Panc1 (cell line): ENCODE data around the gene IFNLR1.

ENCODE experiments used
- POLR2AphosphoS5 ChIP-seq: IDR thresholded peaks from 2 replicates; pipeline ENCODE4 v1.6.1; 2012; ENCODE audit warnings: mild to moderate bottlenecking, low read depth, low read length, moderate library complexity
- SIN3A ChIP-seq: IDR thresholded peaks from 2 replicates; pipeline ENCODE4 v1.6.1; 2012; ENCODE audit warnings: low read depth, mild to moderate bottlenecking, low read length, moderate library complexity, borderline replicate concordance; ENCODE audit not compliant: insufficient read depth
- TF ChIP-seq, protein P1 (sequence below): fragments of 450-650 bp; IDR thresholded peaks from 2 replicates; pipeline ENCODE4 v1.5.1; 2017; ENCODE audit warnings: mild to moderate bottlenecking

GRCh38 chr1:24125456-24125855 lies 61.6 kb downstream of the IFNLR1 start:
- TF ChIP-seq, protein P1, sequence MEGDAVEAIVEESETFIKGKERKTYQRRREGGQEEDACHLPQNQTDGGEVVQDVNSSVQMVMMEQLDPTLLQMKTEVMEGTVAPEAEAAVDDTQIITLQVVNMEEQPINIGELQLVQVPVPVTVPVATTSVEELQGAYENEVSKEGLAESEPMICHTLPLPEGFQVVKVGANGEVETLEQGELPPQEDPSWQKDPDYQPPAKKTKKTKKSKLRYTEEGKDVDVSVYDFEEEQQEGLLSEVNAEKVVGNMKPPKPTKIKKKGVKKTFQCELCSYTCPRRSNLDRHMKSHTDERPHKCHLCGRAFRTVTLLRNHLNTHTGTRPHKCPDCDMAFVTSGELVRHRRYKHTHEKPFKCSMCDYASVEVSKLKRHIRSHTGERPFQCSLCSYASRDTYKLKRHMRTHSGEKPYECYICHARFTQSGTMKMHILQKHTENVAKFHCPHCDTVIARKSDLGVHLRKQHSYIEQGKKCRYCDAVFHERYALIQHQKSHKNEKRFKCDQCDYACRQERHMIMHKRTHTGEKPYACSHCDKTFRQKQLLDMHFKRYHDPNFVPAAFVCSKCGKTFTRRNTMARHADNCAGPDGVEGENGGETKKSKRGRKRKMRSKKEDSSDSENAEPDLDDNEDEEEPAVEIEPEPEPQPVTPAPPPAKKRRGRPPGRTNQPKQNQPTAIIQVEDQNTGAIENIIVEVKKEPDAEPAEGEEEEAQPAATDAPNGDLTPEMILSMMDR, result no peak
- TF ChIP-seq SIN3A (no peak), POLR2AphosphoS5 (no peak)
